HuH-7 (cell line): ENCODE data around the gene PDE1C.

ENCODE experiments used
- DNase-seq: peaks from one replicate; pipeline ENCODE4 v3.0.0; 2011; ENCODE audit warnings: low spot score

The PDE1C gene

DNA sequence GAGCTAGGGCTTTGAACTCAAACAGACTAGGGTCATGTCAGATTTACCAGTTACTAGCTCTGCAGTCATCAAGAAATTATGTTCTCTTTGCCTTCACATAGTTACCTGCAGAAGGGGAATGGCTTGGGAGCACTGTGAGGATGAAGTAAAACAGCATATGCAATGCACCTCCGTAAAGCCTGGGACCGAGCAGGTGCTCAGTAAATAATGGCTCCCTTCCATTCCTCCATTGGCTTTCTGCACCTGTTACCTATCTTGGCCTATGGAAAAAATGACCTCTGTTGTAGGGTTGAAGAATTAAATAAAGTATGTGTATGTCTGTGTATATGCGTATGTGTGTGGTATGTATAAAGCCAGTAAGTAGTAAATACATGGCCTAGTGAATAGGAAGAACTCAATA lies 78.8 kb downstream of the PDE1C start:
- no peak for DNase-seq

- no peak for DNase-seq
Measured at GRCh38 chr7:31986878-31987518, 83.2 kb downstream of the PDE1C start.

DNA sequence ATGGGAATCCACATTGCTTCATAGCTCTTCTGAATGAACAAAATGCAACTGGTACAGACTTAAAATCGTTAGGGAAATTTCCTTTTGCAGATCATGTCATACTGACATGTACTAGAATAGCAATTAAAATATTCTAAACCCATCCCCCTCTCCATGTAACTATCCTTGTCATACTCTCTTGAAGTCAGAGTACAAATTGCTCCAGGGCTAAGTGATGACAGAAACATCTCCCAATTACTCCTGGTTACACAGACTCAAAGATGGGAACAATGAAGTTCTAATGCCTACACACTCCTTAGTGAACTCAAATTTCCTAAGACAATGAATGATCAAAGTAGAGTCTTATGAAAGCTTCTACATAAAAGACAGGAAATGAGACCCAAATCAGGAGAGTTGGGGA lies 87.2 kb downstream of the PDE1C start:
- DNase-seq, result no peak

DNA sequence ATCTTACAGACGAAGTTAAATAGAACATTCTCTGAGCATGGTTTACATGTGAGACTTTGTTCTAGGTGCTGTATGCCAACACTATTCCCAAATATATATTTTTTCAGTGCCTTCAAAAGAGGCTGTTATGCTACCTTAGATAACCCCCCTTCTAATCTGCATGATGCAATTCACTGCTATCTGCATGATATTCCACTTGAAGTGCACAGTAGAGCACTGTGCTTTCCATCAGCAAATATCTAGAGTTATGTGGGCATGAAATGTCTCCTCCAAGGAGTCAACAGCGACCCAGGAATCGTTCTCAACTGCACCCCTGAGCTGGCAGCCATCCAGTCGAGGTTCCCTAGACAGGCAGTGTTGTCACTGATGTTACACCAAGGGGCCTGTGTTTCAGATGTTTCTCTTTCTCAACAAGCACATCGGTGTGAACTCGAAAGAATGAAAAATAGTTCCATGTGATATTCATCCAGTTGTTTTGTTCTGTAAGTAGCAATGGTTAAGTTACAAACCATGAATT lies 88.3 kb downstream of the PDE1C start:
- DNase-seq, result no peak

DNA sequence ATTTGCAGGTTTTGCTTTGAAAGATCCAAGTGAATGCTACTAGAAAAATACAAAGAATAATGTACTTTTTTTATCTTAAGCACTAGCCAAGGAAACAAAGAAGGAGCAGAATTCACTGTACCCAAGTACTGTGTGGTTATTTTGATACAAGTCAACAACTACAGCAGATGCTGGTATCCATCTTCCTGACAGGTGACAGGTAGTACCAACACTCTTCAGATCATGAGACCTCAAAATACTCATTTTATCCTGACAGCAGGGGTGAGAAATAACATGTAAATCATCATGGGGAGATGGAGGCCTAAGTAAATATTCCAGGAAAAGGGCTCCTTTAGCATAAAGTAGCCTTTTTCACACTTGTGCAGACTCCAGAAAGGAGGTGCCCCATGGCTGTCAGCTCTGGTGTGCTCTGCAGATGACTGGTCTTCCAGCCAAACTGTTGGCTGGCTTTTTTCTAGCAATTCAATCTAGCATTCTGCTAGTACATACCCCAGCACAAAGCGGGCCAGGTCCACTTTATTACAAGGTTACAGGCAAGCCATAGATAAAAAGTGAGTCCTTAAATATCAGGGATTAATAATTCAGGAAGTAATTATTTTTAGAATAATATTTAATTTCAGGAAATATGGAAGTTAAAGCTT lies 90.4 kb downstream of the PDE1C start:
- DNase-seq, result no peak

DNA sequence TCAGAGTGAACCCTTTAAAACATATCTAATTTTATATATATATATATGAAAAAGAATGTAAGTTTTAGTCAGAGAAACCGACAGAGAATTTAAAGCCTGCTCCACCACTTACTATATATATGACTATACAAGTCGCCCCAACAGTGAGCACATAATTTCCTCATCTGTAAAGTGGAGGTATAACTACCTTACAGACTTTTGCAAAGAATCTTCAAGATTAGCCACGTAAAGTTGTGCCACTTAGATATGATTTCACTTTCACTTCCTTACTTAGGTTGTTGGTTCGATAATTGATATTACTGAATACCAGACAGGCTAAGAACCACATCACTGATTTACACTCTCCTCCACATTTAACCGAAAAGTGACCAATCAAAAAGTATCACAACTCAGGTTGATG lies 94.7 kb downstream of the PDE1C start:
- DNase-seq, result no peak

GRCh38 chr7:31974351-31974750 lies 95.9 kb downstream of the PDE1C start:
- no peak for DNase-seq

DNA sequence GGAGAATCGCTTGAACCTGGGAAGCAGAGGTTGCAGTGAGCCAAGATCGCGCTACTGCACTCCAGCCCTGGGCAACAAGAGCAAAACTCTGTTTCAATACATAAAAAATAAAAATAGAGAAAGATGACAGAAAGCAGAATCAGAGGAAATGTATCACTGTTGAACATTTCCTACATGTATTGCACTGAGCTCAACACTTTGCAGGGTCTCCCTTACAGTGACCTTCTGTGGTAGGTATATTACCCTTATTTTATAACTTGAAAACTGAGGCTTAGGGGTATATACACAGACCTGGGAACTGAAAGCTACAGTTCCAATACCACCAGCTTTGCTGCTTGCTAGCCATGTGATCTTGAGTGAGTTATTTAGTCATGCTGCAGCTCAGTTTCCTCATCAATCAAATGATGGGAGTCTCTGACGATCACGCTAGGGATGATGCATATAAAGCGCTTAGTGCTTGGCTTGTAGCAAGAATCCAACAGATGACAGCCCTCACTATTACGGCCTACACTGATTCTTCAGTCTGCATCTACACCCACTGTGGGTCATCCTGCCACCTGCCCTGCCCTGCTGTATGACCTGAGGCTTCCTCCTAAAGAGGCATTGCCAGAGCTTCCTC lies 99.0 kb downstream of the PDE1C start:
- DNase-seq, result no peak

DNA sequence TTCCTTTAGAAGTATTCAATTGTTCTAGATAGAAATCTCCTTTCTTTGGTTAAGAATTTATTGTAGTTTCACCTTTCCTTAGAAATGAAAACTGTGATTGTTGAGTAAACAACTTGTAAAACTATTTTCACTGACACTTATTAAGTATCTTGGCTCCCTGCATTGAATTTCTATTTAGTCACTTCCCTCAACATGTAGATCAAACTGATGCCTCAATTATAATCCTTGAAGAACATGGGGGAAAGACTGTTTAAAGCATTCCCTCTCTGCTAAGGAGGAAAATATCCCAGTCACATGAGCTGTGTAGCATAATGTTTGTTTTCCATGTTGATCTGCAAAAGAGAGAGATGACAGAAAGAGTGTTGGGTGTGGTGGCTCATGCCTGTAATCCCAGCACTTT lies 99.7 kb downstream of the PDE1C start:
- DNase-seq, result no peak

GRCh38 chr7:31963569-31964175 lies 106.5 kb downstream of the PDE1C start:
- no peak for DNase-seq

- no peak for DNase-seq
Measured at GRCh38 chr7:31962246-31962645, 108.0 kb downstream of the PDE1C start.

GRCh38 chr7:31958226-31958625 lies 112.0 kb downstream of the PDE1C start:
- no peak for DNase-seq

DNA sequence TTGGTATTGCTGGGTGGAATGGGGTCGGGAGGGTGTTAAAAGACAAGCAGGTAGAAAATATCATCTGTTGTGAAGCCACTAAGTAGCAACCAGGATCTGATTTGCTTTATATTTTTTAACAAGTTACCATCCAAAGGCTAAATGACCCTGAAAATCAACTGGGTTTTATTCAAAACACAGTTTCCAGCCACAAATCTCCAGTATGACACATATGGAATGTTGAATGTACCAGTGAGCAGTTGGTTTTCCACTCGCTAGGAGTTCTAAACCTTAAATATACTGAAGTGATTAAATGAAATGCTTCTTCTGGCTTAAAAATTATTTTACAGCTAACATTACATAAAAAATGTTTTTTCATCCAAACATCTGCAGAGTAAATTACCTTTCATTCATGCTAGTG lies 112.5 kb downstream of the PDE1C start:
- DNase-seq, result no peak

DNA sequence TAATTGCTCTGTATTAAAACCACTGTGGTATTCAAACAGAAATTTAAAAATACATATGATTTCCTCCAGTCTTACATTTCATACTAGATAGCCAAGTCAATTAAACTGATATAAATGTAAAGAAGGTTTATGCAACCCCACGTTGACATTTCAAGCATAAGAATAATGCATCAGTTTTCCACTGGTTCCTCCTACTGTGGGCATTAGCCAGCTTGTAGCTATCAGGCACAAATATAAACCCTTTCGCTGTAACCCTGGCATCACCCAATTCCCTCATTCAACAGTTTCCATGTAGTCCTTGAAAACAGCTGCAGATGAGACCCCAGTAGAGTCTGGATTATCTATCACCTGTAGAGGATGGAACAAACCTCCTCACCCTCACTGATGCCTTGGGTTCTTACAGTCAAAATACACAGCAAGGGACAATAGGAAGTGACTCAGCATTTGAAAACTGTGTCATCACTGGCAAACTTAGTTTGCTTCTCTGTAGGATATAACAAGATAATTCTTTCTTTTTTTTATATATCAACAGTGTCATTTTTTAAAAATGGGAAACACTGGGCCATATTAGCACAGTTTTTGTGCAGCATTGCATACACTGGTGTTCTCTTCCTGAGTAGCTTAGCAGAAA lies 113.0 kb downstream of the PDE1C start:
- DNase-seq, result no peak

- DNase-seq, result no peak
Measured at GRCh38 chr7:31955641-31956040, 114.6 kb downstream of the PDE1C start.

DNA sequence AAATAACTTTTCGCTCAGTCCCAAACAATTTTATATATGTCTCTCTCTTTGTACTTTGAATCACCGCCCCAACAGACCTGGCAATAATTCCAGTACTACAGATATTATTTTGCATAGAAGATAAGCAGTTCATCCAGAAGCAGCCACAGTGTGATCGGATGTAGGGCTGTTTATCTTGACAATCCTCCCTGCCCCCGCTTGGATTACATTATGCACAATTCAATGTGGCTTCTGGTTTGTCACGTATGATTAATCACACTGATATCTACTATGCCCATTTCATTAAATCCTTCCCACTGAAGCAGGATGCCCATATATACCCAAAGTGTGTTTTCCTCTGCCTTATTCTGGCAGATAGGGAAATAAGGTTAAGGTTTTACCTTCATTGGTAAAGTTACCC lies 115.2 kb downstream of the PDE1C start:
- no peak for DNase-seq

- DNase-seq, result no peak
Measured at GRCh38 chr7:31954500-31954899, 115.7 kb downstream of the PDE1C start.

DNA sequence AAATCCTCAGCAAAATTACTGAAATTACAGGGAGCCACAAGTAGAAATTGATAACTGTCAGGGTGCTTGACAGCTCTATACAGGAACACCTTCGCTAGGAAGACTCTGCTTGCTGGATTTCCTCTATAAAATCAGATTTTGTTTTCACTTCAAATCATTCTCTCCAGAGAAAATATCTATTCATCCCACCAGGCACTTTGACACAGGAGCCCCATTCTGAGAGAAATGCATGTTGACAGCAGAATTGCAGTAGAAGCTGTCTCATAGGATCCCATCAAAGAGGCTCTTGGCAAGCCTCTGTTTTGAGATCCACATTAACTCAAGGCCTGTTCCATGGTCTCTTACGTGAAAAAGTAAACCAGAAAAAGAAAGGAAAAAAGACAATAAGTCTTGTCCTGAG lies 116.8 kb downstream of the PDE1C start:
- DNase-seq, result no peak

DNA sequence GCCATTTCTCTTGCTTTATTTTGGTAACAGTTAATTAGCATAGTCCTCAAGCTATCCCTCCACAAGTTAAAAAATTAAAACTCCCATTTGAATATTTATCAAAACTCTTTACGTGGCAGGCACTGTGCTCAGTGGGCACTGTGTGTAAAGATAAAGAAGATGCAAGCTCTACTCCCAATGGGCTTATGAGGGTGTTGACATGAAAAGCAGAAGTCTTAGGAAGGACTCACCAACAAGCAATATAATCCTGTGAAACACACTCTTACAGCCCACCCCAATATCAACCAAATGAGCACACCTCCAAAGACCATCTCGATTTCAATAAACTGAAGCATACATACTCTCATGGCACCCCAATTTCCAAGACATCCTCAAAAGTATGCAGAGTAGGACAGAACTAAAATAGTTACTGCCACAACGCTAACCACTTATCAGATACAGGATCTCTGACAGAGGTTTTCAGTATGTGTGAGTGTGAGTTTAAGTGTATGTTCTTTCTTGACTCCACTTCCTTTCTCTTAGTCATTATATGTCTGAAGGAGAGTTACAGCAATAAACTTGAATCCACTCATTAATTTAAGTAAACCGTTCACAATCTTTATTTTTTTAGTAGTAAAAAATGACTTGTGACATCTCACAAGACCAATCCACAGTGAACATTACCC lies 120.0 kb downstream of the PDE1C start:
- no peak for DNase-seq

GRCh38 chr7:31948029-31948428 lies 122.2 kb downstream of the PDE1C start:
- peak; percentile 28 for DNase-seq

- DNase-seq, result no peak
Measured at GRCh38 chr7:31940167-31940566, 130.0 kb downstream of the PDE1C start.

DNA sequence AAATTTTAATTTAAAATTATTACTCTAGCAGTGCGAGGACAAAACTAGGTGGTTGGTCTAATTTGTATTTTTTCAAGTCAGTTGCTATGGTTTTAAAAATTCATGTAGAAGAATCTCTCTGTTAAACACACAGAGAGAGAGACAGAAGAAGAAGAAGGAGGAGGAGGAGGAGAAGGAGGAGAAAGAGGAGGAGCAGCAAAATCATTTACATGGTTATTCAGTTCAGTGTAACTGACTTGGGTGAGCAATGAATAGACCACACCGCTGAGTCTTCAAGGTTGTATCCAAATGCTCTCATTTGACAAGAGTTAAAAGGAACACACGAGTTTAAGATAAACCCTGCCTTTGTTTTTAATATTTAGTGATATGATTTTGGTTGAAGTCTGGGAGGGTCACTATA lies 131.1 kb downstream of the PDE1C start:
- DNase-seq, result no peak
